ENCODE data around the gene ARRB1. TPM values are rescaled to one million over a fixed set of nuclear protein-coding genes. Genes with fewer than 3 reads are reported as not detected.
A peak's percentile ranks its signal among the peaks of the same experiment; 100 is the strongest.
"Not testable (repeated sequence)": the region's sequence is repeated elsewhere in the genome, so short reads cannot be mapped to it uniquely, and the experiment has no call there.

Gene ARRB1
- total and polyA plus RNA-seq, 9 donors = 15.2 to 68.0 (median 27.2) TPM

DNA sequence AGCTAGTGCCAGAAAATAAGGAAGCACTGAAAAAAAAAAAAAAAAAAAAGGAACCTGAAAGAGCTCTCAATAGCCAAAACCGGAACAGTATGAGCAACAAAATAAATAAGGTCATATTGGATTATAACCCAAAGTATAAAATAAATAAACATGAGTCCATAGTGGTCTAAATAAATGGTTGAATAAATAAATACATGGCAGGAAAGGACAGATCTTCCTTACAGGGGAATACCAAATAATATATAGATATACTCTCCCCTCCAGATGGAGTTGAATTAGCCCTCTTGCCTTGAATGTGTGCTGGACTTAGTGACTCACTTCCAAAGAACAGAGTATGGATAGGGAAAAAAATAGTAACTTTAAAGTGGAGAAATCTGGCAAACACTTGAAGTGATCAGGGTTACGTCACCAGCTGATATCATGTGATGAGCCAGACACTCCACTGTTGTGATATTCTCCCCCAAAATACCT is 14.3 kb upstream of the ARRB1 start:
- no peak for DNase-seq
- Histone ChIP-seq H3K4me1 (ENCODE audit: insufficient read depth) (no peaks in the 10 kb centered on the region), H3K27ac (no peak overlapping the region), H3K4me3 (no peak overlapping the region), H3K36me3 (no peaks in the 10 kb centered on the region), H3K9me3 (peaks cover 0 to 3% of the 10 kb centered on the region in 2 donors), H3K27me3 (no peaks in the 10 kb centered on the region)
- intact Hi-C loops (cut with DNase I) = no loop called here
- TF ChIP-seq EP300 (IDR thresholded peaks at IDR 0.05) = no peak
- TF ChIP-seq POLR2A (IDR thresholded peaks at IDR 0.05) = no peak
- no peak for TF ChIP-seq CTCF (IDR thresholded peaks at IDR 0.05)
- 31 to 36% (median 34%) methylated on average over 2 of the region's 2 CpGs for WGBS, 3 donors

- H3K9me3 ChIP-seq; H3K36me3 ChIP-seq; H3K27ac ChIP-seq; H3K4me3 ChIP-seq; DNase-seq; intact Hi-C loops (cut with DNase I); H3K27me3 ChIP-seq; H3K4me1 ChIP-seq (ENCODE audit: insufficient read depth): not testable (repeated sequence)
- WGBS, 3 donors = 68 to 84% (median 83%) methylated on average over 4 of the region's 4 CpGs
Observed at GRCh38 chr11:75362285-75362684, 10.8 kb upstream of the ARRB1 start.

- Histone ChIP-seq H3K36me3 (no peaks in the 10 kb centered on the region), H3K4me1 (ENCODE audit: insufficient read depth) (peaks cover 3% of the 10 kb centered on the region), H3K9me3 (no peaks in the 10 kb centered on the region), H3K4me3 (no peak overlapping the region), H3K27ac (no peak overlapping the region), H3K27me3 (no peaks in the 10 kb centered on the region)
- WGBS, 3 donors = 32 to 46% (median 37%) methylated on average over 2 of the region's 2 CpGs
- intact Hi-C loops (cut with DNase I) = no loop called here
- no peak for DNase-seq
- TF ChIP-seq EP300 (IDR thresholded peaks at IDR 0.05) (no peak), CTCF (IDR thresholded peaks at IDR 0.05) (no peak), POLR2A (IDR thresholded peaks at IDR 0.05) (no peak)
Observed at GRCh38 chr11:75356613-75357012, 5.2 kb upstream of the ARRB1 start.

GRCh38 chr11:75355051-75355450 is 3.6 kb upstream of the ARRB1 start:
- no peak for DNase-seq
- Histone ChIP-seq H3K36me3 (no peaks in the 10 kb centered on the region), H3K9me3 (no peaks in the 10 kb centered on the region), H3K27ac (no peak overlapping the region), H3K4me3 (no peak overlapping the region), H3K4me1 (ENCODE audit: insufficient read depth) (peaks cover 9% of the 10 kb centered on the region), H3K27me3 (no peaks in the 10 kb centered on the region)
- intact Hi-C loops (cut with DNase I) = no loop called here
- no peak for TF ChIP-seq CTCF (IDR thresholded peaks at IDR 0.05)
- no peak for TF ChIP-seq EP300 (IDR thresholded peaks at IDR 0.05)
- no peak for TF ChIP-seq POLR2A (IDR thresholded peaks at IDR 0.05)
- WGBS, 3 donors = 89 to 90% (median 89%) methylated on average over 10 of the region's 10 CpGs

DNA sequence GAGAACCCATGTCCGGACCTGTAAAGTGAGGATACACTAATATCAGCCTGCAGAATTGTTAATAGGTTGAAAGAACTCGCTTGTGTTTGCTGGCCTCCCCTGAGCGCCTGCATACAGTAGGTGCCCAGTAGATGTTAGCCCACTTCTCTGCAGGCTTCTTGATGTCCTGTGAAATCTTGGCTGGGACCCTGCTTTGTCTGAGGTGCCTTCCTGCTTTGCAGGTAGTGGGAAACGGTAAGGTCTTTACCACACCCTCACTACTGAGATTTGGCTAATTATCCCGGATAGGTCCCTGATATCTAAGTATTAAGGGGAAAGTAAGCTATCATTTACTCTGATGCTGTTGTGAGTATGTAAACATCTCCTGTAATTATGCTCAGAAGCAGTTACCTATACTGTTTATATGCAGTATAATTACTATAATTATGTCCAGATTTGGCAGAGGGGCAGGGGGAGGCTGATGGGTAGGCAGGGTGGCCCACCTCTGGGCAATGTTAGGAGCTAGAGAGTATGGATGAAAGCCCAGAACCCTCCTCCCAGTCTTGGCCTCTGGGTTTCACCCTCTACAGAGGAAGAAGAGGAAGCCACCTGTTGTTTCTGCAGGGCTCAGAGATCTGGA is 1.2 kb upstream of the ARRB1 start:
- Histone ChIP-seq H3K27me3 (no peaks in the 10 kb centered on the region), H3K27ac (no peak overlapping the region), H3K36me3 (no peaks in the 10 kb centered on the region), H3K4me3 (peak overlapping the region; percentile 86), H3K4me1 (ENCODE audit: insufficient read depth) (peaks cover 20% of the 10 kb centered on the region), H3K9me3 (no peaks in the 10 kb centered on the region)
- WGBS, 3 donors = 34 to 37% (median 35%) methylated on average over 5 of the region's 5 CpGs
- DNase-seq = no peak
- TF ChIP-seq CTCF (IDR thresholded peaks at IDR 0.05) (no peak), EP300 (IDR thresholded peaks at IDR 0.05) (no peak), POLR2A (IDR thresholded peaks at IDR 0.05) (no peak)
- intact Hi-C loops (cut with DNase I) = no loop called here
